ENCODE measurements around the gene EGLN2. TPM values are rescaled to one million over a fixed set of nuclear protein-coding genes. Genes with fewer than 3 reads are reported as not detected.

Gene EGLN2
- total and polyA plus RNA-seq, 10 of the 15 experiments (the other 5 are each of a cell fraction or from before 2014, with no cell fraction given): 8.6 to 93.0 (median 66.8) TPM

DNA sequence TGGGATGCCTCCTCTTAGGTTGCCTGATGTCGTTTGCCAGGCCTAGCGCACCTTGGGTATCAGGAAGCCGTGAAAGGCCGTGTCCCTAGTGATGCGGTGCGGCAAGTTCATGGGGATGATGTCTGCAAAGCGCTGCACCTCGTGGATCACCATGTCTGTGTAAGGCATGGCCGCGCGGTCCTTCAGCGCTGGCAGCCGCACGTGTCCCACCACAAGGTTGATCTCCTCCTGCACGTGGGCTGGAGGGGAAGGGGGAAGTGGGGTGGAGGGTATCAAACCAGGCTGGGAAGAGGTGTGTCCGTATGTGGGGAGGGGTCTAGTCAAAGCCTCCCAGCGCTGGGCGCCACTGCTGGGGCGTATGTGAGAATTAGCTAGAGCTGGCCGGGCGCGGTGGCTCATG lies 23.2 kb downstream of the EGLN2 start:
- FAIRE-seq (no peak), ATAC-seq (no peak), DNase-seq (ENCODE audit: low read depth, low spot score) (no peak)
- ChIA-PET POLR2A (no interaction called here), SMC1A (ENCODE audit: uncharacterized antibody, unreplicated experiment) (no interaction called here), RAD21 (ENCODE audit: unreplicated experiment) (no interaction called here), CTCF (interaction anchor here (0.6 kb wide), 1 partner anchor 22 kb away, joined by 3 read pairs; no protein-coding TSS in a partner anchor)
- no peak for TF ChIP-seq NBN (IDR thresholded peaks at IDR 0.05)
- TF ChIP-seq POLR2AphosphoS2 (IDR thresholded peaks at IDR 0.05; ENCODE audit: low read depth, low read length): no peak
- TF ChIP-seq ZSCAN29 (IDR thresholded peaks at IDR 0.05): no peak
- no peak for TF ChIP-seq RAD21 (IDR thresholded peaks at IDR 0.05; ENCODE audit: insufficient read depth, low read depth, low read length)
- no peak for TF ChIP-seq CBX3 (IDR thresholded peaks at IDR 0.05; ENCODE audit: borderline replicate concordance, low read depth)
- TF ChIP-seq, protein P1, sequence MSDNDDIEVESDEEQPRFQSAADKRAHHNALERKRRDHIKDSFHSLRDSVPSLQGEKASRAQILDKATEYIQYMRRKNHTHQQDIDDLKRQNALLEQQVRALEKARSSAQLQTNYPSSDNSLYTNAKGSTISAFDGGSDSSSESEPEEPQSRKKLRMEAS (IDR thresholded peaks at IDR 0.05; ENCODE audit: low read depth, low read length): no peak
- TF ChIP-seq FOXK2 (IDR thresholded peaks at IDR 0.05): no peak
- TF ChIP-seq MEF2A (IDR thresholded peaks at IDR 0.05; ENCODE audit: insufficient read depth, low read depth, low read length): no peak
- TF ChIP-seq PML (IDR thresholded peaks at IDR 0.05; ENCODE audit: low read length): no peak
- no peak for TF ChIP-seq YBX1 (IDR thresholded peaks at IDR 0.05)
- no peak for TF ChIP-seq KAT2A (conservative IDR thresholded peaks at IDR 0.05; ENCODE audit: control insufficient read depth, low read depth, low read length)
- H3K4me1 ChIP-seq (ENCODE audit: control insufficient read depth, insufficient read depth, low read length): peaks cover 11% of the 10 kb centered on the region
- H4K20me1 ChIP-seq (ENCODE audit: control insufficient read depth, insufficient read depth): no peaks in the 10 kb centered on the region
- BruUV-seq (replicated peaks): no TSS peak
- 83% methylated on average over 22 of the region's 22 CpGs for WGBS (ENCODE audit: insufficient coverage, insufficient replicate concordance, low lambda C conversion rate, missing lambda C conversion rate)
- H3K4me2 ChIP-seq (ENCODE audit: control insufficient read depth, insufficient read depth): no peak overlapping the region
- no peak overlapping the region for H2AFZ ChIP-seq (ENCODE audit: control insufficient read depth, low read depth, low read length)
- H3K4me3 ChIP-seq: no peak overlapping the region
- H3K27ac ChIP-seq (ENCODE audit: control insufficient read depth, insufficient read depth): no peak overlapping the region
- H3K79me2 ChIP-seq (ENCODE audit: control insufficient read depth, insufficient read depth, low read length): no peaks in the 10 kb centered on the region
- in situ Hi-C loops (cut with MboI) (loop anchor here (5.0 kb wide), 1 partner anchor 165 kb away; no protein-coding TSS in a partner anchor), intact Hi-C loops (cut with micrococcal nuclease; ENCODE audit: unreplicated experiment) (no loop called here)
- H3K9ac ChIP-seq (ENCODE audit: control insufficient read depth, insufficient read depth, low read length): no peak overlapping the region
- H3K9me3 ChIP-seq (replicated peaks; ENCODE audit: control insufficient read depth, insufficient read depth, low read length): no peaks in the 10 kb centered on the region
- H3K36me3 ChIP-seq (ENCODE audit: control insufficient read depth in 2 of 2, insufficient read depth in 2 of 2, low read length in 1 of 2): no peaks in the 10 kb centered on the region
- no peaks in the 10 kb centered on the region for H3K27me3 ChIP-seq (replicated peaks in 1 of 2; ENCODE audit: control insufficient read depth in 2 of 2, insufficient read depth in 2 of 2, low read length in 1 of 2)
